GM13976 (cell line): ENCODE measurements around the gene TECRL.

Source experiments
- DNase-seq: peaks from one replicate; pipeline ENCODE4 v3.0.0; 2012; ENCODE audit warnings: low spot score
- CTCF ChIP-seq: IDR thresholded peaks from 2 replicates; pipeline ENCODE4 v1.5.1; 2012; ENCODE audit warnings: borderline replicate concordance, mild to moderate bottlenecking; ENCODE audit not compliant: insufficient read depth; ENCODE audit errors: extremely low read depth, missing control alignments, control extremely low read depth
- in situ Hi-C: fragments of 300-500 bp; cut with MboI; formaldehyde crosslinking; loops from one replicate; pipeline ENCODE4 v1.12.0; 2022; ENCODE audit warnings: low sequenced_read_pairs, mixed read lengths, inconsistent platforms; ENCODE audit not compliant: unreplicated experiment

Gene TECRL

GRCh38 chr4:64248186-64248585 lies 161.1 kb downstream of the TECRL start:
- in situ Hi-C loops: no loop called here
- no peak for DNase-seq
- no peak for TF ChIP-seq CTCF

- no peak for TF ChIP-seq CTCF
- in situ Hi-C loops: no loop called here
- no peak for DNase-seq
Measured at GRCh38 chr4:64230709-64231310, 178.4 kb downstream of the TECRL start.
